ENCODE measurements around the gene ZMIZ1.

Gene ZMIZ1

GRCh38 chr10:79079054-79079397 is 10.3 kb downstream of the ZMIZ1 start:
- no peak overlapping the region for H3K4me3 ChIP-seq (ENCODE audit: low read depth, low read length)

DNA sequence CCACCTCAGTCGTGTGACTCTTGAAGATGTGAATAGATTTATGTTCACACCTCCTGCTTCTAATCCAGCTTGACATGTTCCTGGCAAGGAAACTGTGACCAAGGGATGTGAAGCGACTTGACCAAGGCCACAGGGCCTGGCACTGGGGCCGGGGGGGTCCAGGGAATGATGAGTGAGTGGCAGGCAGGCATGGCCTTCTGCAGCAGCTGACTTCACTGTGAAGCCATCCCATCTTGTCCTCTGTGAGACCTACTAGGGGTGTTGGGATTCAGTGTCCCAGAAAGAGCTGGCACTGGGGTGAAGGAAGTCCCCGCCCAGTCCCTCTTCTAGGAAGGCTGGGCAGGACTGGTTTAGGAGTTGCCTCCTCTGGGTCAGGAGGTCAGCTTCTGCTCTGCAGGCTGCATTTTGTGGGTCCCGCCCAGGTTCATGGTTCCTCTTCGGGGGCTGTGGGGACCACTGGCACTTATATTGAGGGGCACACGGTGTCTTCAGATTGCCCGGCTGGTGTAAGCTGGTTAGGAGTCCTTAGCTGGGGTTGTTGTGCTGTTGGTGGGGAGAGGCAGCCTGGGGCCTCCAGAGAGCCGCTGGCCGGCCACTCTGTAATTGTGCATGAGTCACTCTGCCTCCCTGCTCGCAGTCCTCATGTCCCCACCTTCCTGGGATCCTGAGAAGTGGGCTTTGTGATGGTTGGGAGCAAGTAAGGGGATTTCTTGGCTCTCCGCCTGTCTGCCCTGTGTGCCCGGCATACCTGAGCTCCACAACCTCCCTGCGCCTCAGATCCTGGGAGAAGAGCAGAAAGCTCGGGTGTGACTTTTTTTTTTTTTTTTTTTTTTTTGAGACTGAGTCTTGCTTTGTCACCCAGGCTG is 11.0 kb downstream of the ZMIZ1 start:
- H3K4me3 ChIP-seq (ENCODE audit: low read depth, low read length) = no peak overlapping the region

GRCh38 chr10:79081353-79082034 is 12.7 kb downstream of the ZMIZ1 start:
- no peak overlapping the region for H3K4me3 ChIP-seq (ENCODE audit: low read depth, low read length)

DNA sequence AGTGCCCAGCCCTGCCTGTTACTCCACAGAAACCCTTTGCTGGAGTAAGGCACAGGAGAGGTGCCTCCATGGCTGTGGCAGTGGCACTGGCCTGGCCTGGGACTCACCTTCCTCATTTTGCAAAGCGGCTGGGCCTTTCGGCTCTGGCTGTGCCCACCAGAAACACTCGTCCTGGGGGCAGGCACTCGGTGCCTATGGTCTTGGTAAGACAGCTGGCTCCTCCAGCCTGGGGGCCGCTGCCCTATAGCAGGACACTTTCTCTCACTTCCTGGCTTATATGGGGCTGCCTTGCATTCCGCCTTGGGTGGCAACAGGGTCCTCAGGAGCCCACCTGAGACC is 13.2 kb downstream of the ZMIZ1 start:
- H3K4me3 ChIP-seq (ENCODE audit: low read depth, low read length) = no peak overlapping the region

DNA sequence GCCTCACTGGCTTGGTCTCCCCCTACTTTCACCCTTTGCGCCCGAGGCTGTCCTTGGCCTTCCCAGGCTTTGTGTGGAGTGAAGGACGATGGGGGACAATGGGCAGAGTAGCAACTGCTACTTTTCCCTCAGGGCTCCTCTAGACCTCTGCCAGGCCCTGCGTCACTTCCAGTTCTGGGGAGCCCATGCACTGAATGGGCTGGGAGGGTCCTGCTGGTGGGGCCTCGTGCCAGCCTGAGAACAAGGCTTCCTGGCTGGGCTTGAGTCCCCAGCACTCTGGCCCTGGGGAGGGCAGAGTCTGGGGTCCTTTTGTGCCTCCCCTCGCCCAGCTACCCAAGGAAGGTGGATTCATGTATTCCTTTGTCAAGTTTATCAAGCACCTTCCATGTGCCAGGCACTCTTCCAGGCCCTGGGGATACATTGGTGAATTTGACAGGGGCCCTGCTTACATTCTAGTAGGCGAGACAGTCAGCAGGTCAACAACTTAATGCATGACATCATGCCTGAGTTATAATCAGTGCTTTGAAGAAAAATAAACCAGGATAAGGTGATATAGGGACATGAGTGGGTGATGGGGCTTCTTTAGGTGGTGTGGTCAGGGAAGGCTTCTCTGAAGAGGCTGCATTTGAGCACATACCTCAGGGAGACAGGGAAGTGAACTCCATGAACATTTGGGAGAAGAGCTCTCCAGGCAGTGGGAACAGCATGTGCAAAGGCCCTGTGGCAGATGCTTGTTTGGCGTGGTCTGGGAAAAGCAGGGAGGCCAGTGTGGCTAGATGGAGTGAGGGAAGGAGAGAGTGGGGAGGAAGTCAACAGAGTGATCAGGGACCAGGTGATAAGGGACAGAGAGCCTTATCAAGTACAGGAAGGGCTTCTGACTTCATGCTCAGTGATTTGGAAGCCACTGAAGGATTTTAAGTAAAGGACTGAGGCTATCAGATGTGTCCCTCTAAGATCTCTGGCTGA is 14.1 kb downstream of the ZMIZ1 start:
- no peak overlapping the region for H3K4me3 ChIP-seq (ENCODE audit: low read depth, low read length)

DNA sequence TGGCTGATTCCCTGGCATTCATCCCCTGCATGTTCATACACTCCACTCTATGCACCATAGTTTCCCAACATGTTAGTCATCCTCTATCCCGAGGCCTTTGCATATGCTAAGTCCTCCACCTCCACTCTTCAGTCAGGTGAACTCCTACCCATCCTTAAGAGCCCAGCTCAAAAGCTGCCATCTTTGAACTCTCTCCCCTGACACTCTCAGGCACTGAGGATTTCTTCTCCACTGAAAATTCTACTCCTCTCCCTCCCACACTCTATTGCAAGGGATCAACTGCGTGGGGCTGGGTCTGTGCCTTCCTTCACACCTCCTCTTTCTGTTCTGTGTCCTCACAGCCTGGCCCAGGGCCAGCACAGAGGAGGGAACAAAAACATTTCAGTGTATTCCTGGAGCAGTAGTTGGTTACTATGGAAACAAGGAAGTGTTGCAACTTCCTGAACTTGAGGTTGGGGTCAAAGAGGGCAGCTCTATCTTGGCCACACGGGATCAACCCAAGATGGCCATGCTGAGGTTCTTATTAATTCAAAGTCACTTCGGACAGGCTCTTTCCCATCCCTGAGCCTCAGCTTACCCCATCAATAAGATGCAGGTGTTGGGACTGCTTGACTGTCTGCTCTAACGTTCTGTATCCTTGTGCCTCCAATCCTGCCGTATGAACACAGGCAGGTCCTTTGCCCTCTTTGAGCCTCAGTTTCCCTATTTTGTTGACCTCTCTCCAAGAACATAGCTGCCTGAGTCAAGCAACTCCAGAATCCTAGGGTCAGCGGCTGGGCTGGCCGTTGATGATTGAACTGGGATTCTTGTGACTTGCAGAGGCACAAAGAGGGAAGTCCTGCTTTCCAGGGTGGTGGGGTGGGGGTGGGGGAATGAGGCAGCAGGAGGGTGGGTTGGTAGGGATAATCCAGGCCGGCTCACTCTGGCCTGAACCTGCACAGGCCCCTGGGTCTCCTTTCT is 15.5 kb downstream of the ZMIZ1 start:
- no peak overlapping the region for H3K4me3 ChIP-seq (ENCODE audit: low read depth, low read length)

DNA sequence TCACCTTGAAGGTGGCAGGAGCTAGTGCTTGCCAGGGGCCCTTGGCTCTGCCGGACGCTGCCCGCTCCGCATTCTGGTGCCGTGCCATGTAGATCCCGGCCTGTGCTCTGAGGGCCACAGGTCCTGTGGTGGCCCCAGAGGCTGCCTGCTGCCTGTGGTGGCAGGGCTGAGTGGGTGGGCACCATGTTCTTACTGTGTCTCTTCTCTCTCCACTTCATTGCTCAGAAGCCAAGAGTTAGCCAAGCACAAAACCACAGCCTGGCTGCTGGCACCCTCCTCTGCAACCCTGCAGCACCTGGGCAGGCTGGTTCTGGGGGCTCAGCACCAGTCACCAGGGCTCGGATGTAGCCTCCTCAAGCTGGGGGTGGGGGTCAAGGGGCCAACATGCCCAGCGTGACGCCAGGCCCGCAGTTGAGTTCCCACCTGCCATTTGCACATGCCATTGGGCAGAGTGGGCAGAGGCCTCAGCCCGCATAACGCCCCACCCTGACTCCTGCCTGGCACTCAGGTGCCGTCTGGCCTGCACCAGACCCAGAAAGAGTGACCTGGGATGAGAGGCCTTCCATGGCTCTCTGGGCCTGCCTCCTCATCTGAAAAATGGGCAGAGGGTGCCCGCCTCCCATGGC is 16.3 kb downstream of the ZMIZ1 start:
- no peak overlapping the region for H3K4me3 ChIP-seq (ENCODE audit: low read depth, low read length)

GRCh38 chr10:79086822-79087221 is 18.1 kb downstream of the ZMIZ1 start:
- no peak overlapping the region for H3K4me3 ChIP-seq (ENCODE audit: low read depth, low read length)

DNA sequence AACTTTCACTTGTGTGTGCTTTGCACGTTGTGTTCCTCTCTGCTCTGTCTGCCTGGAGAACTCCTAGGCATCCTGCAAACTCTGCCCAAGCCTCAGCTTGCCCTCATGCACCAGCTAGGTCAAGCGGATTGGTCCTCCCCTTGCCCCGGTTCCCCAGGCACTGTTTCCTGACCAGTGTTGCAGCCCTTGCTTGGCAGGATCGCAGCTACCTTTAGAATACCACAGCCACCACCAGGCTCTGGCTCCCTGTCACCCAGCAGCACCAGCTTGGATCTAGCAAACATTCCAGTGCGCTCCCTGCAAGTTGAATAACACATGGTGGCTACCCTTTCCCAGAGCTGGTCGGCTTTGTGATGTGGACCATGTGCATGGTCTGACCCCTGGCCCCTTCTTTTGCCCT is 19.0 kb downstream of the ZMIZ1 start:
- no peak overlapping the region for H3K4me3 ChIP-seq (ENCODE audit: low read depth, low read length)

GRCh38 chr10:79088176-79088575 is 19.4 kb downstream of the ZMIZ1 start:
- H3K4me3 ChIP-seq (ENCODE audit: low read depth, low read length) = no peak overlapping the region

GRCh38 chr10:79088613-79089355 is 20.0 kb downstream of the ZMIZ1 start:
- no peak overlapping the region for H3K4me3 ChIP-seq (ENCODE audit: low read depth, low read length)

GRCh38 chr10:79089632-79090031 is 20.9 kb downstream of the ZMIZ1 start:
- no peak overlapping the region for H3K4me3 ChIP-seq (ENCODE audit: low read depth, low read length)

DNA sequence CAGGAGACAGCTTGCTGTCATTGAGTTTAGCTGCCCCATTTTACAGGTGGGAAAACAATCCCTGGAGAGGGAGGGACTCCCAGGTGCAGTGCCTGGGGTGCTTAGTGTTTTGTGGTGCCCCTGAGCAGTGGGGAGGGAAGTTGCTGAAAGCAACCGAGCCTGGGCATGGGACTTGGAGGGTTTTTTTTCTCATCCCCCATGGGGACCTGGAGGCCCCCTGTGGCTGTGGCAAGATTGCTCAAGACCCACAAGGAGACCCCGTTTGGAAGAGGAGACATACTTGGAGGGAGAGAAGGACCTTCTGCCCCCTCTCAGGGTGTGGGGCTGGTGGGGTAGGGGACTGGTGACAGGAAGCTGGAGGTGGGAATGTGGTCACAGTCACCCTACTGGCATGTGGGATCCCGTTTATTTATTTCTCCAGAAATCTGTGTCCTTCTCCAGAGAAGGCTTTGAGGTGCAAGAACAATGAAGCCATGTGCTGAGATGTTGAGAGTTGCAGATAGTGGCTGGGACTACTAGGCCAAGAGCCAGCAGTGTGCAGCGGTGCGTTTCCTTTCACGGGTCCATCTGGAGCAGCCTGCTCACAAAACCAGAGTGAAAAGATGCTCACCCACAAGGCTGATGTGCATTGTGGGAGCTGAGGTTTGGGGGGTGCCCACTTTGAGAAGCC is 21.5 kb downstream of the ZMIZ1 start:
- H3K4me3 ChIP-seq (ENCODE audit: low read depth, low read length) = no peak overlapping the region

GRCh38 chr10:79092292-79092896 is 23.6 kb downstream of the ZMIZ1 start:
- H3K4me3 ChIP-seq (ENCODE audit: low read depth, low read length) = no peak overlapping the region

GRCh38 chr10:79093658-79094411 is 25.1 kb downstream of the ZMIZ1 start:
- no peak overlapping the region for H3K4me3 ChIP-seq (ENCODE audit: low read depth, low read length)

GRCh38 chr10:79094412-79095175 is 25.8 kb downstream of the ZMIZ1 start:
- no peak overlapping the region for H3K4me3 ChIP-seq (ENCODE audit: low read depth, low read length)

GRCh38 chr10:79095316-79095715 is 26.6 kb downstream of the ZMIZ1 start:
- no peak overlapping the region for H3K4me3 ChIP-seq (ENCODE audit: low read depth, low read length)
